Heart left ventricle (tissue), 13 donors: ENCODE results near the gene PACS1.

ENCODE experiments used
- POLR2A ChIP-seq, 2 donors: fragments of 450-650 bp; IDR thresholded peaks; one replicate each; pipeline ENCODE4 v1.6.1; 2017; ENCODE audit warnings: antibody characterized with exemption in 2 of 2, mild to moderate bottlenecking in 2 of 2, moderate library complexity in 2 of 2
- TF ChIP-seq, protein P1 (sequence below), 12 donors: fragments of 200-600 bp; sonication (generic) in 4 of 12; IDR thresholded peaks; one replicate each; pipeline versions ENCODE4 v1.5.0 to v1.8.0; 2018 to 2022; ENCODE audit warnings: antibody characterized with exemption in 12 of 12, mild to moderate bottlenecking in 5 of 12
- donor health status: ischemic (EF 13 %, LVEDD 7.1; RV severe dilation, severe dysfunction).
- donor health status: DM: no; HTN: yes; CAD: no.
- donor health status: DM: no; HTN: no; CAD: no.
- donor health status: ischemic (EF 25% LVEDD 6.9; RV normal size, moderate dysfunction).
- donor health status: ischemic (EF 25% LVEDD 5.7; RV mildly dilated, moderate dysfunction).
- donor health status: ischemic (EF 35%, LVEDD 5.7; RV mildly dilated, moderate dysfunction).
- donor health status: nonischemic (EF 11% LVEDD 7.7; RV severe dilation, severe dysfunction).
- donor health status: DM: yes; HTN: yes; CAD: no.
- donor health status: PGD.
- donor health status: ischemic (EF 29% LVEDD 5.4; RV normal size, mild dysfunction).
- donor health status: nonischemic (EF 23%, LVEDD 6.1; RV moderate dilation, normal function).

DNA sequence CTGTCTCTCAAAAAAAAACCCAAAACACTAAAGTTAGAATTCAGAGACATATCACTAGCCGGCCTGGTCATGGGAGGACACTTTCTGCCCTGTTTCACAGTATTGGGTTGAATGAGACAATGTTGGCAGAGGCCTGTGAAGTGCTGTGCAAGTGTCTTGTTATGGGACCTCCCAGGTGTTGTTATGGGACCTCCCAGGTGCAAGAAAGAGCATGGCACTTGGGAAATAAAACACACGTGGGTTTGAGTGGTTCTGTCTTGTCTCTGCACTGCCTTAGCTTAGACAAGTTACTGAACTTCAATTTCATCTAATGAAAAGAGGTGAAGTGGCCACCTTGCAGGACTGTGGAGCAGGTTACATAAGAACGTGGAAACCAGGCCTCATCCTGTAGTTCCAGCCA is 169.4 kb downstream of the PACS1 start:
- TF ChIP-seq POLR2A (IDR thresholded peaks at IDR 0.05) = no peak
- TF ChIP-seq, protein P1, sequence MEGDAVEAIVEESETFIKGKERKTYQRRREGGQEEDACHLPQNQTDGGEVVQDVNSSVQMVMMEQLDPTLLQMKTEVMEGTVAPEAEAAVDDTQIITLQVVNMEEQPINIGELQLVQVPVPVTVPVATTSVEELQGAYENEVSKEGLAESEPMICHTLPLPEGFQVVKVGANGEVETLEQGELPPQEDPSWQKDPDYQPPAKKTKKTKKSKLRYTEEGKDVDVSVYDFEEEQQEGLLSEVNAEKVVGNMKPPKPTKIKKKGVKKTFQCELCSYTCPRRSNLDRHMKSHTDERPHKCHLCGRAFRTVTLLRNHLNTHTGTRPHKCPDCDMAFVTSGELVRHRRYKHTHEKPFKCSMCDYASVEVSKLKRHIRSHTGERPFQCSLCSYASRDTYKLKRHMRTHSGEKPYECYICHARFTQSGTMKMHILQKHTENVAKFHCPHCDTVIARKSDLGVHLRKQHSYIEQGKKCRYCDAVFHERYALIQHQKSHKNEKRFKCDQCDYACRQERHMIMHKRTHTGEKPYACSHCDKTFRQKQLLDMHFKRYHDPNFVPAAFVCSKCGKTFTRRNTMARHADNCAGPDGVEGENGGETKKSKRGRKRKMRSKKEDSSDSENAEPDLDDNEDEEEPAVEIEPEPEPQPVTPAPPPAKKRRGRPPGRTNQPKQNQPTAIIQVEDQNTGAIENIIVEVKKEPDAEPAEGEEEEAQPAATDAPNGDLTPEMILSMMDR (IDR thresholded peaks at IDR 0.05) = no peak
